Activated T-cell treated with anti-CD3 and anti-CD28 coated beads, Interleukin-2, amount 50 U/mL, for 4 hours (primary cell): ENCODE measurements around the gene ABCA7. TPM values are rescaled to one million over a fixed set of nuclear protein-coding genes. Genes with fewer than 3 reads are reported as not detected.
"Not testable (repeated sequence)": the region's sequence is repeated elsewhere in the genome, so short reads cannot be mapped to it uniquely, and the experiment has no call there.

ENCODE experiments used
- ATAC-seq, 2 donors: fragments of 200-7000 bp; cut with Tn5 transposase; one replicate each; pipeline ENCODE4 v1.10.0; 2021
- DNase-seq: peaks from one replicate; pipeline ENCODE4 v3.0.0-alpha.2; 2020
- H3K27me3 Mint-ChIP-seq: one replicate; pipeline ENCODE4 v1.8.0; 2021; ENCODE audit warnings: low read depth, mixed read lengths
- H3K36me3 Mint-ChIP-seq: one replicate; pipeline ENCODE4 v1.8.0; 2022; ENCODE audit warnings: mixed read lengths; ENCODE audit not compliant: insufficient read depth
- H3K4me1 Mint-ChIP-seq: one replicate; pipeline ENCODE4 v1.8.0; 2021; ENCODE audit warnings: low read depth, mixed read lengths
- H3K4me3 Mint-ChIP-seq: one replicate; pipeline ENCODE4 v1.8.0; 2021; ENCODE audit warnings: mild to moderate bottlenecking, moderate library complexity, mixed read lengths
- H3K9me3 Mint-ChIP-seq: one replicate; pipeline ENCODE4 v1.8.0; 2021; ENCODE audit warnings: mixed read lengths
- total RNA-seq, 3 donors: library from RNA; stranded (reverse); gene quantifications; one replicate each; pipeline ENCODE4 v1.2.1, GENCODE V29; 2021

ABCA7 gene
- total RNA-seq, 3 donors from 2014 or later: 7.1 to 8.7 (median 8.6) TPM

DNA sequence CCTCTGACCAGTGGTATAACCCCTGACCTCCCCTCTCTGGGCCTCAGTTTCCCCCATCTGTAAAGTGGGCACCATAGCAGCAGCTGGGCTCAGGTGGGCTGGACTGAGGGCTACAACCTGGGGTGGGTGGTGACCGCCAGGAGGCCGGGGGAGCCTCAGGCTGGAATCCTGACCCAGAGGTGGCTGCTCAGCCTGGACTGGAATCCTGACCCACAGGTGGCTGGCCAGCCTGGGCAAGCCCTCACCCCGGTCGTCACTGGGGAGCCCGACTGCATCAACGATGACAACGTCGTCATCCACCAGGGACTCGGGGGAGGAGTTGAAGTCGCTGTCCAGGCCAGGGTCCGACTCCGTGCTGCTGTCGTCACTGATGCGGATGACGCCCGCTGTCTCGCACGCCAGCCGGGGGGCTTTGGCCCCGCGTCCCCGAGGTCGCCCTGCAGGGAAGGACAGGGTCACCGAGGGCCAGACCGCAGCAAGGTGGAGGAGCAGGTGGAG is 74.1 kb downstream of the ABCA7 start:
- H3K9me3 Mint-ChIP-seq: no peaks in the 10 kb centered on the region
- peaks cover 8% of the 10 kb centered on the region for H3K36me3 Mint-ChIP-seq

DNA sequence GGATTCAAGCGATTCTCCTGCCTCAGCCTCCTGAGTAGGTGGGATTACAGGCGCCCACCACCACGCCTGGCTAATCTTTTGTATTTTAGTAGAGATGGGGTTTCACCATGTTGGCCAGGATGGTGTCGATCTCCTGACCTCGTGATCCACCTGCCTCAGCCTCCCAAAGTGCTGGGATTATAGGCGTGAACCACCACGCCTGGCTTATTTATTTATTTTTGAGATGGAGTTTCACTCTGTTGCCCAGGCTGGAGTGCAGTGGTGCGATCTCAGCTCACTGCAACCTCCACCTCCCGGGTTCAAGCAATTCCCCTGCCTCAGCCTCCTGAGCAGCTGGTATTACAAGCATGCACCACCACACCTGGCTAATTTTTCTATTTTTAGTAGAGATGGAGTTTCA is 74.8 kb downstream of the ABCA7 start:
- H3K4me1 Mint-ChIP-seq, H3K27me3 Mint-ChIP-seq, ATAC-seq, DNase-seq, H3K9me3 Mint-ChIP-seq, H3K36me3 Mint-ChIP-seq, H3K4me3 Mint-ChIP-seq: not testable (repeated sequence)

More for the DNA sequence above, 74.1 kb downstream of the ABCA7 start:
- DNase-seq (no peak), ATAC-seq (no peak)
- Mint-ChIP-seq H3K4me3 (no peak overlapping the region), H3K27me3 (no peaks in the 10 kb centered on the region), H3K4me1 (no peaks in the 10 kb centered on the region)

Other genes starting within 250 kb of the ABCA7 start
- gene PTBP1, start 242.7 kb upstream of the ABCA7 start, total RNA-seq: 1,000 to 10,000 TPM; 1,071 to 1,170 (median 1,104) TPM
- under 1 TPM in 1 of 3 donors, not detected in 2; 0.24 TPM for gene PLPPR3, start 218.2 kb upstream of the ABCA7 start, total RNA-seq
- gene AZU1, start 212.3 kb upstream of the ABCA7 start, total RNA-seq: not detected
- gene PRTN3, start 199.1 kb upstream of the ABCA7 start, total RNA-seq: not detected
- gene ELANE, start 187.8 kb upstream of the ABCA7 start, total RNA-seq: not detected
- 1 to 10 TPM in 2 of 3 donors, under 1 TPM in 1; 0.49 to 1.9 (median 1.1) TPM for gene CFD, start 180.4 kb upstream of the ABCA7 start, total RNA-seq
- gene MED16, start 146.9 kb upstream of the ABCA7 start, total RNA-seq: 10 to 100 TPM; 70.4 to 73.9 (median 73.6) TPM
- not detected for gene RNU6-9, start 146.6 kb upstream of the ABCA7 start, total RNA-seq
- gene R3HDM4, start 126.9 kb upstream of the ABCA7 start, total RNA-seq: 10 to 100 TPM; 92.3 to 97.7 (median 96.3) TPM
- 1 to 10 TPM; 2.9 to 5.1 (median 3.3) TPM for gene KISS1R, start 122.8 kb upstream of the ABCA7 start, total RNA-seq
- 10 to 100 TPM in 1 of 3 donors, 1 to 10 TPM in 2; 7.3 to 13.2 (median 10.0) TPM for gene ARID3A, start 114.1 kb upstream of the ABCA7 start, total RNA-seq
- gene WDR18, start 55.8 kb upstream of the ABCA7 start, total RNA-seq: 100 to 1,000 TPM; 163 to 217 (median 199) TPM
- under 1 TPM; 0.05 to 0.19 (median 0.08) TPM for gene GRIN3B, start 39.7 kb upstream of the ABCA7 start, total RNA-seq
- 100 to 1,000 TPM; 197 to 210 (median 204) TPM for gene TMEM259, start 19.0 kb upstream of the ABCA7 start, total RNA-seq
- gene RNU6-2, start 18.6 kb upstream of the ABCA7 start, total RNA-seq: not detected
- gene CNN2, start 13.5 kb upstream of the ABCA7 start, total RNA-seq: 10 to 100 TPM; 52.3 to 69.3 (median 57.8) TPM
- gene ARHGAP45, start 27.1 kb downstream of the ABCA7 start, total RNA-seq: 100 to 1,000 TPM; 128 to 133 (median 133) TPM
- 100 to 1,000 TPM; 303 to 380 (median 323) TPM for gene POLR2E, start 55.3 kb downstream of the ABCA7 start, total RNA-seq
- 100 to 1,000 TPM; 148 to 165 (median 162) TPM for gene GPX4, start 63.9 kb downstream of the ABCA7 start, total RNA-seq
- 100 to 1,000 TPM; 134 to 140 (median 139) TPM for gene SBNO2, start 134.2 kb downstream of the ABCA7 start, total RNA-seq
- gene STK11, start 165.7 kb downstream of the ABCA7 start, total RNA-seq: 10 to 100 TPM; 64.4 to 72.0 (median 69.8) TPM
- 1 to 10 TPM in 2 of 3 donors, under 1 TPM in 1; 0.63 to 1.4 (median 1.1) TPM for gene CBARP, start 197.9 kb downstream of the ABCA7 start, total RNA-seq
- 100 to 1,000 TPM; 259 to 434 (median 312) TPM for gene ATP5F1D, start 201.6 kb downstream of the ABCA7 start, total RNA-seq
- gene MIDN, start 208.5 kb downstream of the ABCA7 start, total RNA-seq: 10 to 100 TPM; 63.2 to 70.0 (median 68.7) TPM
- gene CIRBP, start 229.2 kb downstream of the ABCA7 start, total RNA-seq: 100 to 1,000 TPM; 269 to 294 (median 285) TPM
- gene FAM174C, start 235.4 kb downstream of the ABCA7 start, total RNA-seq: 100 to 1,000 TPM; 189 to 199 (median 194) TPM
- gene EFNA2, start 245.8 kb downstream of the ABCA7 start, total RNA-seq: not detected